Measurements from ENCODE around the gene PROZ.

PROZ gene

GRCh38 chr13:113182046-113182445 is 23.6 kb downstream of the PROZ start:
- H3K27me3 ChIP-seq (ENCODE audit: low read length): no peaks in the 10 kb centered on the region
- no peak overlapping the region for H3K9ac ChIP-seq (ENCODE audit: low read length)
- H3K9me3 ChIP-seq (ENCODE audit: insufficient read depth, low read length): no peaks in the 10 kb centered on the region
- H3K36me3 ChIP-seq (ENCODE audit: low read length): peaks cover 13% of the 10 kb centered on the region
- peaks cover 4% of the 10 kb centered on the region; the same call in 1 of the 2 replicates for H4K20me1 ChIP-seq (ENCODE audit: low read depth, low read length)
- H3K27ac ChIP-seq (ENCODE audit: low read depth, low read length): no peak overlapping the region
- H3K4me3 ChIP-seq (ENCODE audit: insufficient read depth, low read length, poor library complexity, severe bottlenecking): no peak overlapping the region
- no peaks in the 10 kb centered on the region for H3K9me2 ChIP-seq (replicated peaks; ENCODE audit: insufficient read depth, low read length)
- H2AFZ ChIP-seq (ENCODE audit: low read depth, low read length, severe bottlenecking): no peak overlapping the region
- TF ChIP-seq CTCF (IDR thresholded peaks at IDR 0.05; ENCODE audit: insufficient read depth, low read length, poor library complexity, severe bottlenecking) (no peak), EZH2phosphoT487 (conservative IDR thresholded peaks at IDR 0.05; ENCODE audit: low read length) (no peak)
- H3K79me2 ChIP-seq (ENCODE audit: insufficient read depth, low read length): no peaks in the 10 kb centered on the region; the same call in 1 of the 2 replicates
- no peaks in the 10 kb centered on the region for H3F3A ChIP-seq (ENCODE audit: insufficient read depth)
- H3K4me2 ChIP-seq (ENCODE audit: low read depth, low read length, poor library complexity, severe bottlenecking): no peak overlapping the region

- H3F3A ChIP-seq (ENCODE audit: insufficient read depth): no peaks in the 10 kb centered on the region
- no peaks in the 10 kb centered on the region; the same call in 1 of the 2 replicates for H3K79me2 ChIP-seq (ENCODE audit: insufficient read depth, low read length)
- H3K36me3 ChIP-seq (ENCODE audit: low read length): peaks cover 17% of the 10 kb centered on the region
- H3K27ac ChIP-seq (ENCODE audit: low read depth, low read length): no peak overlapping the region
- no peak overlapping the region for H3K4me3 ChIP-seq (ENCODE audit: insufficient read depth, low read length, poor library complexity, severe bottlenecking)
- H3K27me3 ChIP-seq (ENCODE audit: low read length): no peaks in the 10 kb centered on the region
- TF ChIP-seq EZH2phosphoT487 (conservative IDR thresholded peaks at IDR 0.05; ENCODE audit: low read length) (no peak), CTCF (IDR thresholded peaks at IDR 0.05; ENCODE audit: insufficient read depth, low read length, poor library complexity, severe bottlenecking) (no peak)
- H3K9me2 ChIP-seq (replicated peaks; ENCODE audit: insufficient read depth, low read length): no peaks in the 10 kb centered on the region
- no peak overlapping the region for H3K4me2 ChIP-seq (ENCODE audit: low read depth, low read length, poor library complexity, severe bottlenecking)
- H3K9ac ChIP-seq (ENCODE audit: low read length): no peak overlapping the region
- H3K9me3 ChIP-seq (ENCODE audit: insufficient read depth, low read length): no peaks in the 10 kb centered on the region
- peaks cover 4% of the 10 kb centered on the region; the same call in 1 of the 2 replicates for H4K20me1 ChIP-seq (ENCODE audit: low read depth, low read length)
- no peak overlapping the region for H2AFZ ChIP-seq (ENCODE audit: low read depth, low read length, severe bottlenecking)
Observed at GRCh38 chr13:113183450-113184129, 25.1 kb downstream of the PROZ start.

- Histone ChIP-seq H3K27ac (ENCODE audit: low read depth, low read length) (no peak overlapping the region), H3F3A (ENCODE audit: insufficient read depth) (no peaks in the 10 kb centered on the region), H3K9me2 (replicated peaks; ENCODE audit: insufficient read depth, low read length) (no peaks in the 10 kb centered on the region), H3K9me3 (ENCODE audit: insufficient read depth, low read length) (no peaks in the 10 kb centered on the region), H3K9ac (ENCODE audit: low read length) (no peak overlapping the region), H3K4me3 (ENCODE audit: insufficient read depth, low read length, poor library complexity, severe bottlenecking) (no peak overlapping the region), H3K79me2 (ENCODE audit: insufficient read depth, low read length) (no peaks in the 10 kb centered on the region; the same call in 1 of the 2 replicates), H3K36me3 (ENCODE audit: low read length) (peaks cover 14% of the 10 kb centered on the region), H4K20me1 (ENCODE audit: low read depth, low read length) (peaks cover 4% of the 10 kb centered on the region; the same call in 1 of the 2 replicates), H3K4me2 (ENCODE audit: low read depth, low read length, poor library complexity, severe bottlenecking) (no peak overlapping the region), H2AFZ (ENCODE audit: low read depth, low read length, severe bottlenecking) (no peak overlapping the region), H3K27me3 (ENCODE audit: low read length) (no peaks in the 10 kb centered on the region)
- TF ChIP-seq EZH2phosphoT487 (conservative IDR thresholded peaks at IDR 0.05; ENCODE audit: low read length) (no peak), CTCF (IDR thresholded peaks at IDR 0.05; ENCODE audit: insufficient read depth, low read length, poor library complexity, severe bottlenecking) (no peak)
Observed at GRCh38 chr13:113184568-113185440, 26.4 kb downstream of the PROZ start.
